Measurements from ENCODE around the gene TBX2.

DNA sequence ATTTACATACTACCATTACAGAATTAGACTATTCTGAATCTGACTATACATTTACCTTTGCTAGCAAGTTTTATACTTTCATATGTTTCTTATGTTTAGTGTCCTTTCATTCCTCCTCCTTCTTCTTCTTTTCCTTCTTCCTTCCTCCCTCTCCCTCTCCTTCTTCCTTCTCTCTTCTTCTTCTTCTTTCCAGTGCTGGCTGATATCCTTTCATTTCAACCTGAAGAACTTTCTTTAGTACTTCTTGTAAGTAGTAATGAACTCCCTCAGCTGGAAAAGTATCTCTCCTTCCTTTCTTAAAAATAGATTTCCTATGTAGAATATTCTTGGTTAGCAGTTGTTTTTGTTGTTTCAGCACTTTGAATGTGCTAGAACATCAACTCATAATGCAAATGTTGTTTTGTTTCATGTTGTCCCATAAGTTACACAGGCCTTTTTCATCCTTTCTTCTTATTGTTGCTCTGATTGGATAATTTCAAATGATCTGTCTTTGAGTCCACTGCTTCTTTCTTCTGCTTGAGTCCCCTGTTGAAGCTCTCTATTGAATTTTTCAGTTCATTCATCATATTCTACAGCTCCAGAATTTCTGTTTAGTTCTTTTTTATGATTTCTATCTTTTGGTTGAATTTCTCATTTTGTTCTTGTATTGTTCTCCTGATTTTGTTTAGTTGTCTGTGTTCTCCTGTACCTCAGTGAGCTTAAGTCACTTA, 37.5 kb downstream of the TBX2 start:
- TF ChIP-seq, protein P1, sequence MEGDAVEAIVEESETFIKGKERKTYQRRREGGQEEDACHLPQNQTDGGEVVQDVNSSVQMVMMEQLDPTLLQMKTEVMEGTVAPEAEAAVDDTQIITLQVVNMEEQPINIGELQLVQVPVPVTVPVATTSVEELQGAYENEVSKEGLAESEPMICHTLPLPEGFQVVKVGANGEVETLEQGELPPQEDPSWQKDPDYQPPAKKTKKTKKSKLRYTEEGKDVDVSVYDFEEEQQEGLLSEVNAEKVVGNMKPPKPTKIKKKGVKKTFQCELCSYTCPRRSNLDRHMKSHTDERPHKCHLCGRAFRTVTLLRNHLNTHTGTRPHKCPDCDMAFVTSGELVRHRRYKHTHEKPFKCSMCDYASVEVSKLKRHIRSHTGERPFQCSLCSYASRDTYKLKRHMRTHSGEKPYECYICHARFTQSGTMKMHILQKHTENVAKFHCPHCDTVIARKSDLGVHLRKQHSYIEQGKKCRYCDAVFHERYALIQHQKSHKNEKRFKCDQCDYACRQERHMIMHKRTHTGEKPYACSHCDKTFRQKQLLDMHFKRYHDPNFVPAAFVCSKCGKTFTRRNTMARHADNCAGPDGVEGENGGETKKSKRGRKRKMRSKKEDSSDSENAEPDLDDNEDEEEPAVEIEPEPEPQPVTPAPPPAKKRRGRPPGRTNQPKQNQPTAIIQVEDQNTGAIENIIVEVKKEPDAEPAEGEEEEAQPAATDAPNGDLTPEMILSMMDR (conservative IDR thresholded peaks at IDR 0.05; ENCODE audit: low read depth, low read length): no peak
- no peak for TF ChIP-seq EZH2 (IDR thresholded peaks at IDR 0.05; ENCODE audit: borderline replicate concordance, low read depth, low read length, poor library complexity, severe bottlenecking)

All from A673 (cell line).